A549 (cell line): Measurements from ENCODE around the gene RNASEH1.

ENCODE experiments used
- BCL3 ChIP-seq: fragments of >200 bp; sonication (Bioruptor Twin); formaldehyde crosslinking; IDR thresholded peaks from 3 replicates; pipeline ENCODE4 v1.6.1; 2016
- CEBPB ChIP-seq, 2 experiments: fragments of >200 bp in 1 of 2; sonication (Bioruptor Twin) in 1 of 2; formaldehyde crosslinking in 1 of 2; IDR thresholded peaks; 2 replicates each; pipeline ENCODE4 v1.6.1; 2012 to 2016
- CHD2 ChIP-seq: fragments of 150-350 bp; IDR thresholded peaks from 2 replicates; pipeline ENCODE4 v1.6.1; 2014; ENCODE audit warnings: low read length; ENCODE audit not compliant: partially characterized antibody
- CHD4 ChIP-seq: fragments of 200-600 bp; sonication (generic); IDR thresholded peaks from 2 replicates; pipeline ENCODE4 v1.6.1; 2016; ENCODE audit warnings: antibody characterized with exemption, mild to moderate bottlenecking, borderline replicate concordance
- CTCF ChIP-seq: fragments of >200 bp; sonication (Bioruptor Twin); formaldehyde crosslinking; IDR thresholded peaks from 3 replicates; pipeline ENCODE4 v1.5.1; 2016
- MAX ChIP-seq: IDR thresholded peaks from 2 replicates; pipeline ENCODE4 v1.6.1; 2012
- MAZ ChIP-seq: fragments of 150-350 bp; IDR thresholded peaks from 2 replicates; pipeline ENCODE4 v1.6.1; 2014; ENCODE audit warnings: antibody characterized with exemption, low read depth, low read length, borderline replicate concordance
- PBX3 ChIP-seq: IDR thresholded peaks from 2 replicates; pipeline ENCODE4 v1.6.1; 2012
- POLR2AphosphoS2 ChIP-seq: conservative IDR thresholded peaks from 2 replicates; pipeline ENCODE4 v1.6.1; 2012; ENCODE audit warnings: low read length, improper control_type of control experiment, inconsistent platforms
- RCOR1 ChIP-seq: fragments of 150-350 bp; IDR thresholded peaks from 2 replicates; pipeline ENCODE4 v1.6.1; 2014; ENCODE audit warnings: antibody characterized with exemption, low read length, low read depth
- SMC3 ChIP-seq: fragments of >200 bp; sonication (Bioruptor Twin); formaldehyde crosslinking; IDR thresholded peaks from 3 replicates; pipeline ENCODE4 v1.6.1; 2018; ENCODE audit warnings: inconsistent platforms

- TF ChIP-seq PBX3 (no peak), POLR2AphosphoS2 (no peak), MAX (no peak), BCL3 (no peak), CHD4 (no peak), SMC3 (no peak), CTCF (no peak), MAZ (no peak), CEBPB (IDR thresholded peaks at IDR 0.05) (no peak), CHD2 (no peak), RCOR1 (no peak)
Measured at GRCh38 chr2:3533836-3534235, 24.3 kb downstream of the RNASEH1 start.
